Activated naive CD4-positive, alpha-beta T cell treated with anti-CD3 and anti-CD28 coated beads for 36 hours (primary cell): ENCODE data around the gene CXCR3. TPM values are rescaled to one million over a fixed set of nuclear protein-coding genes. Genes with fewer than 3 reads are reported as not detected.

Experiments
- total RNA-seq, 2 experiments: library from RNA; stranded (reverse); gene quantifications; one replicate each; pipeline ENCODE4 v1.2.3, GENCODE V29; 2021

The CXCR3 gene
- total RNA-seq, 2 experiments from 2014 or later, result 2.1 to 2.5 TPM

Other genes with a start within 250 kb of the CXCR3 start
- 100 to 1,000 TPM; 307 to 323 TPM for gene OGT, start 85.4 kb downstream of the CXCR3 start, total RNA-seq
- gene GCNA, start 40.1 kb downstream of the CXCR3 start, total RNA-seq, result 1 to 10 TPM; 2.8 to 2.9 TPM
- gene CXorf49, start 99.8 kb upstream of the CXCR3 start, total RNA-seq, result not detected
- not detected for gene CXorf49B, start 144.8 kb upstream of the CXCR3 start, total RNA-seq